ENCODE measurements around the gene AZI2. TPM values are rescaled to one million over a fixed set of nuclear protein-coding genes. Genes with fewer than 3 reads are reported as not detected.
A peak's percentile ranks its signal among the peaks of the same experiment; 100 is the strongest.

AZI2 gene
- total and polyA plus RNA-seq, 9 of the 15 experiments (the other 6 are each of a cell fraction or from before 2014, with no cell fraction given): 28.5 to 96.3 (median 70.2) TPM

GRCh38 chr3:28349469-28350000 lies 911 bp upstream of the AZI2 start:
- in situ Hi-C loops (cut with MboI): no loop called here
- peaks cover 4 to 10% of the 10 kb centered on the region in 2 experiments; a peak in 3 of 5 replicates for H3K4me1 ChIP-seq (replicated peaks in 1 of 2; ENCODE audit: control insufficient read depth in 2 of 2, insufficient read depth in 2 of 2, low read length in 2 of 2)
- H3K4me3 ChIP-seq: peak overlapping the region; percentile 65
- DNase-seq (ENCODE audit: extremely low read depth in 1 of 4, low spot score in 3 of 4): peak in 1 of 4 experiments; percentile 18
- no peak for FAIRE-seq
- intact Hi-C loops (cut with micrococcal nuclease): loop anchor here (2.0 kb wide), 1 partner anchor 109 kb away; the partner anchor contains the start of gene CMC1
- peak overlapping the region; percentile 91 to 95 for H3K9ac ChIP-seq (ENCODE audit: insufficient read depth in 1 of 2, low read depth in 2 of 2, low read length in 2 of 2)
- WGBS (ENCODE audit: insufficient coverage, low coverage, missing lambda C conversion rate): under 1% methylated on average over 13 of the region's 13 CpGs
- H3K4me2 ChIP-seq (ENCODE audit: insufficient read depth, low read length): peak overlapping the region; percentile 91
- H3K9me1 ChIP-seq (ENCODE audit: control insufficient read depth, insufficient read depth, low read length): no peaks in the 10 kb centered on the region
- H3K27ac ChIP-seq (ENCODE audit: extremely low read depth, low read depth, low read length): peak overlapping the region; percentile 99
- no peaks in the 10 kb centered on the region for H3K27me3 ChIP-seq (ENCODE audit: control insufficient read depth in 2 of 2, insufficient read depth in 2 of 2, low read length in 2 of 2)
- BruUV-seq (replicated peaks): TSS peak; percentile 72
- H4K20me1 ChIP-seq (replicated peaks; ENCODE audit: control insufficient read depth, insufficient read depth, low read length): no peaks in the 10 kb centered on the region
- peak overlapping the region; percentile 97 for H2AFZ ChIP-seq (ENCODE audit: low read depth, low read length)
- 0 out of 3 replicates have a peak, but pooled peaks cover 6% of the 10 kb centered on the region for H3K36me3 ChIP-seq (ENCODE audit: control insufficient read depth, insufficient read depth, low read length)
- ATAC-seq: no peak
- ChIA-PET CTCF (ENCODE audit: low intra/inter-chr PET ratio) (no interaction called here), POLR2A (interaction anchor here (0.6 to 1.9 kb wide), 10 partner anchors 8 to 134 kb away, joined by 3 to 7 read pairs (median 3); no protein-coding TSS in a partner anchor)
- peaks cover 55% of the 10 kb centered on the region for H3K79me2 ChIP-seq (ENCODE audit: control insufficient read depth, insufficient read depth, low read length)
- H3K9me3 ChIP-seq (replicated peaks; ENCODE audit: control insufficient read depth, insufficient read depth, low read depth, low read length): no peaks in the 10 kb centered on the region
- TF ChIP-seq ATF3 (IDR thresholded peaks at IDR 0.05): peak; percentile 38; the same call in 1 of the 2 replicates
- TF ChIP-seq ATF3 (CRISPR knock-in tag; conservative IDR thresholded peaks at IDR 0.05): no peak
- TF ChIP-seq ZNF224 (CRISPR knock-in tag; IDR thresholded peaks at IDR 0.05): peak; percentile 44; the same call in 1 of the 2 replicates
- TF ChIP-seq SMAD4 (CRISPR knock-in tag; conservative IDR thresholded peaks at IDR 0.05): no peak
- TF ChIP-seq SP2 (IDR thresholded peaks at IDR 0.05; ENCODE audit: extremely low read depth, low read depth, low read length, poor library complexity, severe bottlenecking): no peak
- TF ChIP-seq CHD4 (IDR thresholded peaks at IDR 0.05; ENCODE audit: insufficient read depth, insufficient replicate concordance, low read depth, low read length, poor library complexity, severe bottlenecking): no peak
- TF ChIP-seq ZBTB33 (CRISPR knock-in tag; IDR thresholded peaks at IDR 0.05): 0 out of 2 replicates have a peak, but pooled peaks have one; percentile 21
- TF ChIP-seq ZNF121 (CRISPR knock-in tag; conservative IDR thresholded peaks at IDR 0.05): no peak
- TF ChIP-seq DACH1 (IDR thresholded peaks at IDR 0.05; ENCODE audit: partially characterized antibody): peak; percentile 5
- TF ChIP-seq FOXP4 (CRISPR knock-in tag; IDR thresholded peaks at IDR 0.05; ENCODE audit: borderline replicate concordance): 0 out of 2 replicates have a peak, but pooled peaks have one; percentile 1
- no peak for TF ChIP-seq PREB (CRISPR knock-in tag; IDR thresholded peaks at IDR 0.05)
- no peak for TF ChIP-seq U2AF1 (optimal IDR thresholded peaks at IDR 0.05; ENCODE audit: low read depth, low read length)
- TF ChIP-seq ZNF644 (tag; IDR thresholded peaks at IDR 0.05; ENCODE audit: low read depth): no peak
- no peak for TF ChIP-seq TSC22D4 (tag; IDR thresholded peaks at IDR 0.05)
- TF ChIP-seq DPF2 (IDR thresholded peaks at IDR 0.05): 0 out of 2 replicates have a peak, but pooled peaks have one; percentile 14

All from K562 (cell line).